GM10847 (cell line): Measurements from ENCODE around the gene CIAO3.

Experiments used
- POLR2A ChIP-seq: IDR thresholded peaks from 2 replicates; pipeline ENCODE4 v1.6.1; 2011; ENCODE audit not compliant: insufficient read length; ENCODE audit errors: extremely low read depth

CIAO3 gene

DNA sequence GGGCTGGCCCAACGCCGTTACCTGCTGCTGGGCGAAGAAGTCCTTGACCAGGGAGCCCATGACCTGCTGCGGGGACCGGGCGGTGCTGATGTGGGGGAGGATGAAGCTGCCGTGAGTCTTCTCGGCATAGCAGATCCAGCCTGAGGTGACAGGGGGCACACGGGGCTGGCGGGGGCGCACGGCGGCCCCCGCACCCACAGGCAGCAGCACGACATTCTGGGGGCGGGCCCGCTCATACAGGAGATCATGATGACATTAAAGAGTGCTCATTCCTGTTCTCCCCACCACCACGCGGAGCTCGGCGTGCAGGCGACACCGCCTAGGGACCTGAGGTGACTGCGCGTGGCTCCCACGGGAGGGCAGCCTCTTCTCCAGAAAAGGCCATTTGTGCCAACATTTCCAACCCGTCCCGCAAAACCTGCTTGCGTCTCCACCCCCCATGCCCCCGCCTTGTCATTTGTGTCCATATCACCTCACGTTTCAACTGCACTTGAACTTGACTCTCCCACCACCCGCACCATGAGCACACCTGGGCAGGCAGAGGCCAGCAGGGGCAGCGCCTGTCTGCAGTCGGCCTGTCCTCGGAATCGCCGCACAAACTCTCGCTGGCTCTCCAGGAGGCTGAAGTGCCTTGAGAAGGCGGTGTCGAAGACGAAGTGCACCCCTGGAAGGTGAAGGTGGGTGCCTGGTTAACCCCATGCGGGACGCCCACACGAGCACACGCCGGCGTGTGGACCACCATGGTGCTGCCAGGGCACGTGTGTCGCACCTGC is 6.4 kb downstream of the CIAO3 start:
- no peak for TF ChIP-seq POLR2A

DNA sequence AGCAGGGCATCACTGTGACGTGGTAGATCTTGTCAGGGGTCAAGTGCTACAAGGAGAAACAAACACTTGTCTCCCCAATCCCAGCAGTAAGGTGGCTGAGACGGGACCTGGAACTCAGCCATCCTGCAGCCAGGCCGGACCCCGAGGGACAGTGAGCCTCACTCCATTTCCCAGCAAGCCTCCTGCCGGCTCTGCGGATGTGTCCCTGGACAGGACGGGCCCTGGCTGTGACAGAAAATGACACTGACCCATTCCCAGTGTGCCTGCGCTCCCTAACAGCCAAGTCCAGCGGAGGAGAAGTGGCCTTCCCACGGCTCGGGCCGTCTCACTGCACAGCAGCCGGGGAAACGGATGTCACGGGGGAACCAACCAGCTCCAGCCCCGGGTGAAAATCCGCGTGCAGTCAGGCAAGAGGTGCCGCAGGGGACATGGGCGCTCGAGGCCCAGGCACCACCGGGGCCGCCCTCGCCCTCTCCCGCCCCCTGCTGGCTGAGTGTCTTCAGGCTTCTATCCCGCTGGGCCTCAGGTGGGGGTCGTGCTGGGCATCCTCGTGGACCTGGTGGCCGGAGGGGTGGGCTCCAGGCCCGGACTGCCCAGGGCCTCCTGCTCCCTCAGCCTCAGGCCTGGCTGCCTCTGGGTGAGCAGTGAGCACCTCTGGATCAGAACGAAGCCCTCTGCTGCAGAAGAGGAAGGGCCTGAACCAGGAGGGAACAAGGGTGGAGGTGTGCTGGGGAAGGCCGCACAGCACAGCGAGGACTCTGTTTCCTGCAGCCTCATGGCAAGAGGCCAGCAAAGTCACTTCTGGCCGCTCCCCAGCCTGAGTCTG is 7.2 kb downstream of the CIAO3 start:
- no peak for TF ChIP-seq POLR2A

DNA sequence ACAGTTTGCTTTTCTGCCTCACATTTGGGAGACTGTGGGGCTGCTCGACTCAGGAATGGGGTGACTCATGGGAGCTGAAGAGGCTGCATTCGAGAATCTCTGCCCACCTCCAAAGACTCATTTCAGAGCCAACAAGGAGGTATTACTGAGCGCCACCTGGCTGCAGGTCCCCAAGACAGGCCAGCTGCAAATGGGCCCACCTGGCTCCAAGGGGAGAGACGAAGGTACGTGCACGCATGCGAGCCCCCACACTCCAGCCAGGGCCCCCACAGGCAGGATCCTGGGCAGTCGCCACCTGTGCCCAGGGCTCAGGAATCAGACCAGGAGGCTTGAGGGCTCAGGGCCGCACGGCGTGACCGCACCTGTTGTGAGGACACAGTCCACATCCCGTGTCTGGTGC is 7.9 kb downstream of the CIAO3 start:
- TF ChIP-seq POLR2A, result no peak

DNA sequence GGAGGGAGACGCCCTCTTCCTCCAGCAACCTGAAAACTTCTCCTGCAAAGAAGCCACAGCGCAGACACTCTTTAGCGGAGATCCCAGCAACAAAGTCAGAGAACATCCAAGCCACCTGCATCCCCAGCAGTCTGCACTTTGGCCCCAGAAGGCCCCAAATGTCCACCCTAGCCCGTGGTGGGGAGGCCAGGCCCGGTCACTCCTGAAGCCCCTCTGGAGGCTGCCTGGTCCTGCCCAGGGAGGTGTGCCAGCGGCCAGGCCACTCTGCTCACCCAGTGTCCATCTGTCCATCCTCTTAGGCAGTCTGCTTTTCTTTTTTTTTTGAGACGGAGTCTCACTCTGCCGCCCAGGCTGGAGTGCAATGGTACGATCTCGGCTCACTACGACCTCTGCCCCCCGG is 8.5 kb downstream of the CIAO3 start:
- TF ChIP-seq POLR2A, result no peak

DNA sequence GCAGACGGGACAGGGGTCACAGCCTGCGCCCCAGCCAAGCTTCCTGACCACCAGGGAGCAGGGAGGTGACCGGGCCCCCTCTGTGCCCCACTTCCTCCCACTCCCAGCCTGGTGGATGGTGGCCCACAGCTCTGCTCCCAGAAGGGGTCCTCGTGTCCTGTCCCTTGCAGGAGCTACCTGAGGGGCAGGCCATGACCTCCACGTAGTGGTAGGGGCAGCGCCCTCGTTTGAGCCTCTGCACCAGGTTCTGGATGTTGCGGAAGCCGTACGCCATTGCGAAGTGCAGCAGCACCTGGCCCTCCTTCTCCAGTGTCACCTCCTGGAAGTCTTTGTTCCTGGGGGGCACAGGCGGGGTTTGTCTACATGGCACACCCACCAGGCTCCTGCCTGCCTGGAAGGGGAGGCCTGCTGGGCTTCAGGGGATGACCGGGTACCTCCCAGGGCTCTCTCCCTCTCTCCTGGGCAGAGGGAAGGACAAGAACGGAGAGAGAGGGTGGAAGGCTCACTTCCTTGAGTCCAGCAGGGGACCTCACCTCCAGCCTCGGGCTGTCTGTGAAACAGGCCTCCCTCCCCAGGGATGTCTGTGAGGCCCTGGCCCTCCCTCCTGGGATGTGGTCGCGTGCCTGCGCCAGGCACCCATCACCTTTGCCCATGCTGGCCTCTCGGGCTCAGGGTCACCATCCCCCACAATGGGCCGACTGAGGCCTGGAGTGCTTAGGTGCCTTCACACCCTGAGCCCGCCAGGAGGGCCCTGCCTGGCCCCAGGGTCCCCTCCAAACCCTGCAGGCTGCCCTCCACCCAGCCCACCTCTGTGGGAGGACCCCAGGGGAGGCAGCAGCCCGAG is 9.9 kb downstream of the CIAO3 start:
- TF ChIP-seq POLR2A, result no peak

DNA sequence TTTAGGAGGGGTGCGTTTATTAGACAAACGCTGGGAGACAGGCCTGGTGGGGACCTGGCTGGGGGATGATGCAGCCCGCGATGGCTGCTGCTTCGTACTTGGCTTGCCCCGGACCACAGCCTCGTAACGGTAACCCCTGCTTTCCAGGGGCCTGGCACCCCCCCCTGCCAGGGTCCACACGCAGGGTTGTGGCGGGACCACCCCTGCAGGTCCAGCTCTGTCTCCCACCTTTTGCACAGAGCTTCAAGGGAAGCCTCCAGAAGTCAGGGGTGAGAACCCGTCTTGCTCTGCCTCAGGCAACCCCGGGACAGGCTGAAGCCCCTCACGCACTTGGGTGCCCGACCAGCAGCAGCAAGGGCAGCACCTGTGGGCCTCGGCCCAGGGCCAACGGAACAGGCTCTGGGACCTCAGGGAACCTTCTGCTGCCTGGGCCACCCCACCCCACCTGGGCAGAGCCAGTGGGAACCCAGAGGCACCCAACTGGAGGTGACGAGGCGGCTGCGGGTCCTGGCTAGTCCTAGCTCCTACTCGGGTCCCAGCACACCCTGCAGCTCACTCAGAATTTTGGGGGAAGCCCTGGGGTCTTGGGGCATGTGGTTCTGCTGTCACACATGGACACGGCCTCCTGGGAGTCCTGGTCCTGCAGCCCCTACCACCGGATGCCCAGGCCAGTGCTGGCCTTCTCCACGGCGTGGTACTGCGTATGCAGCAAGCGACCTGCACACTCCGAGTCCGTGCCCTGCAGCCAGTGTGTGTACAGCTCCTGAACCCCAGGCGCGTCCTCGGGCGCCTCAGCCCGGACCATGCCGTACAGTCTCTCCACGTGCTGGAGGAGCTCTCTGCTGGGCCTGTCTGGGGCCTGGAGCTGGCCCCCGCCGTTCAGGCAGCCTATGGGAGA is 10.8 kb downstream of the CIAO3 start:
- no peak for TF ChIP-seq POLR2A

DNA sequence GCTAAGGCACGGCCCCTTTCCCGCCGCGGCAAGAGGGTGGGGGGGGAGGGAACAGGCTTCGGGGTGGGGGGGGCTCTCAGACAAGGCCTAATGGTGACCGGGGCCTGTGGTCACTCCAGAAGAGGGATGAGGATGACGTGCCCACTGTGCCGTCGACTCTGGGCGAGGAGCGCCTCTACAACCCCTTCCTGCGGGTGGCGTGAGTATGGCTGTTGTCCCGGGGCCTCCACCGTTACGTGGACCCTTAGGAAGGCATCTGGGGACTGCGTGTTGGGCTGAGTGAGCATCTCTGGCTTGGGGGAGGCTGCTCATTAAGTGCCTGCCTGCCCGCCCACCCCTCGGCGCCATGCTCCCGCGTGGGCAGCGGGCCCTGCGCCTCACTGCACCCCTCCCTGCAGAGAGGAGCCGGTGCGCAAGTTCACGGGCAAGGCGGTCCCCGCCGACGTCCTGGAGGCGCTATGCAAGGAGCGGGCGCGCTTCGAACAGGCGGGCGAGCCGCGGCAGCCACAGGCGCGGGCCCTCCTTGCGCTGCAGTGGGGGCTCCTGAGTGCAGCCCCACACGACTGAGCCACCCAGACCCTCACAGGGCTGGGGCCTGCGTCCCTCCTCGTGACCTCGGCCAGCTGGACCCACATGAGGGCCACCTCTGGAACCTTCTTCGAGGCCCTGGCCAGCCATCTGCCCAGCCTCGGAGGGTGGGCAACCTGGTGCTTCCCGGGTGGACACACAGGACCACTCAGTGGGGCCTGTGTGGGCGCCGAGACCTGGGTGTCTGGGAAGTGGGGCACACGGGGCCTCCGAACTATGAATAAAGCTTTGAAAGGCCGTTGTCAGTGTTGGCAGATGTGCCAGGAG is 11.7 kb downstream of the CIAO3 start:
- no peak for TF ChIP-seq POLR2A

DNA sequence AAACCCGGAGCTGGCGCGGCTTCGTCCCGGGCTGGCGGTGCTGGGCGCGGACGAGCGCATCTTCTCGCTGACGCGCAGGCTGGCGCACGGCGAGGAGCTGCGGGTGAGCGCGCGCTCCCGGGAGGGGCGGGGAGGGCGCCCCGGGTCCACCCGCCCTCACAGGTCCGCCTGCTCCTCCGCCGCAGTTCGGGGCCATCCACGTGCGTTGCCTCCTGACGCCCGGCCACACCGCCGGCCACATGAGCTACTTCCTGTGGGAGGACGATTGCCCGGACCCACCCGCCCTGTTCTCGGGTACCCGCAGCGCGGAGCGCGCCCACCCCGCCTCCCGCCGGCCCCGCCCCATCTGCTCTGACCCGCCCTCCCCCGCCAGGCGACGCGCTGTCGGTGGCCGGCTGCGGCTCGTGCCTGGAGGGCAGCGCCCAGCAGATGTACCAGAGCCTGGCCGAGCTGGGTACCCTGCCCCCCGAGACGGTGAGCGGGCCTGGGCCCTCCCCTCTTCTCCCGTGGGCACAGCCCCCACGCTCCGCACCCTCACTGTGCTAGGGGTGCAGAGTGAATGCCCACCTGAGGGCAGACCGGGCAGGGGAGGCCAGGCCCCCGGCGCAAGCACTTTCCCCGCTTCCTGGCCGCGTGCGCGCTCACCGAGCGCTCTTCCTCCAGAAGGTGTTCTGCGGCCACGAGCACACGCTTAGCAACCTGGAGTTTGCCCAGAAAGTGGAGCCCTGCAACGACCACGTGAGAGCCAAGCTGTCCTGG is 12.5 kb downstream of the CIAO3 start:
- TF ChIP-seq POLR2A, result no peak

DNA sequence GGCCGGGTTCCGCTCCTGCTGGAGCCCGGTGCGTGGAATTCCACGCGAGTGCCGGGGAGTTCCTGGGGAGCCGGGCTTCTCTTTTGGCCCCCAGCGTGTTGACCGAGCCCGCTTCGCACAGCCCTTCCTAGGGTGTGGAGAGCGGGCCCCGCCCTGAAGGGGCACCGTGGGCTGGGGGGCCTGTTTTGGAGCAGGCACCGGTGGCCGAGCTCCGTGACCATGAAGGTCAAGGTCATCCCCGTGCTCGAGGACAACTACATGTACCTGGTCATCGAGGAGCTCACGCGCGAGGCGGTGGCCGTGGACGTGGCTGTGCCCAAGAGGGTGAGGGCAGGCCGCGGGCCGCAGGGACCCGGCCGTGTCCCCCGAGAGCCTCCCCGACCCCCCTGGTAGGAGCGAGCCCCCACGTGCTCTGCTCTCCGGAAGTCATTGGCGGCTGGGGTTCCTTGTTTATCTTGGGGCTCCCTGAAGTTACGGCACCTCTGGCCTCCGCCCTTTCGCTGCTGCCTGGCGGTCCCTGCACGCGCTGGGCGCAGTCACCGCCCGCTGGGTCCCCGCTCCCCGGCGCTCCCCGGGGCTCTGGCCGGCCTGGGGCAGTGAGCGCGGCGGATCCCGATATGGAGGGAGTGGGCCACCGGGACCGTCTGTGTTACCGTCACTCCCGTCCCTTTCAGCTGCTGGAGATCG is 13.4 kb downstream of the CIAO3 start:
- peak; percentile 9 for TF ChIP-seq POLR2A

DNA sequence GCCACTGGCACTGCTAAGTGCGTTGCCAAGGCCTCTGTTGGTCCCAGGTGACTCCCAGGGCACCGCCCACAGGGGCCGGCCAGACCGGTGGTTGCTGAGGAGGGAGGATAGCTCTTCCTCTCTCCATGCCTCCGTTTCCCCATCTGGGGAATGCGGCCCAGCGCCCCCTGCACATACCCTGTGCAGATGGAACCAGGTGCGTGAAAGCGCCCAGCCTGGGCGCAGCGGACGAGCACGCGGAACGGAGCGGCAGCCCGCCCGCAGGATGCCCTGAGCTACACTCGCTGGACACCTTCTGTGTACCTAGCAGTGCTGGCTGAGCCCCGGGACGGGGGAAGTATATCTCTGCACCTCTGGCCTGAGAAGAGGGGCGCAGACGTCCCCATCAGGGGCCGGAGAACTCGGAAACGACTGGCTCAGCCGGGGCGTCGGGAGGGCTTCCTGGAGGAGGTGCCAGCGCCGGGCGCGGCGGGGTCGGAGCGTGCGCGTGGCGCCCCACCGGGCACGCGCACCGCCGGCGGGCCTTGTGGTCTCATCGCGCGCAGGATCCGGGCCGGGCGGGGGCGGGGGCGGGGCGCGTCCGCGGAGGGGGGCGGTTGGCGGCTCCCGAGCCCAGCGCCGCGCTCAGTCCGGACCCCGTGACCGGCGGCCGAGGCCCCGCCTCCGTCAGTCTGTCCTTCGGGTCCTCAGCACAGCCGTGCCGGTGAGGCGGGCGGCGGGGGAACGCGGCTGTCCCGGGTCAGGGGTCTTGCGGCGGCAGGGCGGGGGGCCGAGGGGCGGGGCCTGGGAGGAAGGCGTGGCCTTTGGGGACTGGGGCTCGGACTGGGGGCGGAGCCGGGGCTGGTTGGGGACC is 14.1 kb downstream of the CIAO3 start, which contains the start of the genes CCDC78 and HAGHL:
Gene CCDC78 (minus strand): TSS at position 6 of the 853 bp plus-strand sequence. CDS start 76 bp downstream, outside the sequence.
Gene HAGHL (plus strand): TSS at position 669 of the 853 bp plus-strand sequence. CDS start 404 bp downstream, outside the sequence.
- no peak for TF ChIP-seq POLR2A

DNA sequence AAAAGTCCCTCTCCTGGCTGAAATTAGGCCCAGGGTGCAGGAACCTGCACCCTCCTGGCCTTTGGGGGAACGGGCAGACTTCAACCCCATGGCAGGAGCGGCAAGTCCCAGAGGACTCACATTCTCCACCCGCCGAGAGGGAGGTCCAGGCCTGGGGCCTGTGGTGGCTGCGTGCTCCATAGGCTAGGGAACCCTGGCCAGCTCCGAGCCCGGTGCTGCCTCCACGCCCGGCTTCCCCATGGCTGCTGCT is 14.7 kb downstream of the CIAO3 start:
- TF ChIP-seq POLR2A, result no peak

DNA sequence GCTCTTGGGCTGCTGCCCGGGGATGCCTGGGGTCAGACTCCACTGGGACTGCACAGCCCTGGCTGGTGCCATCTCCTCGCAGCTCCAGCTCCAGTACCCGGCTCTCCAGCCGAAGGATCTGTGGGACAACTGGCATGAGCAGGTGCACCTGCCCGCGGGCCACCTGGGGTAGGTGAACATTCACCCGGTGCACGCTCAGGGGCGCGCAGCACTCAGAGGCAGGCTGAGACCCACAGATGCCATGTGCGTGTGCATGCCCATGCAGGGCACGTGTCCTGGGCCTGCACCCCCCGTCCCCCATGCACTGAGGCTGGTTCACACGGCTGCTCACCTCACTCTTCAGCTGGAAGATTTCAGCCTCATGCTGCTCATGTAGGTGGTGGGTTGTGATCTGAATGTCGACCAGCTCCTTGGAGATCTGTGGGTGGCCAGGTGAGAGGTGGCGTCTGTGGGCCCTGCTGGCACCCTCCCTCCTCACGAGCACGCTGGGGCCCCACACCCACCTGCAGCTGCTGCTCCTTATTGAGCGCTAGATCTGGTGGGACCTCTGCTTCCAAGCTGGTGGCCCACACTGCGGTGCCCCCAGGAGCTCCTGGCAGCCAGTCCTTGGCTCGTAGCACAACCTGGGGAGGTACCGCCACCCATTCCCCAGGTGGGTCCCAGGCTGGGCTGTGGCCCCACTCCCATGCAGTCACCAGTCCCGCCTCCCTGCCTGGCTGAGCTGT is 15.2 kb downstream of the CIAO3 start:
- no peak for TF ChIP-seq POLR2A
